HepG2 (cell line): ENCODE results near the gene PRR30. TPM values are rescaled to one million over a fixed set of nuclear protein-coding genes. Genes with fewer than 3 reads are reported as not detected.

ENCODE experiments used
- ATAC-seq: fragments of 200-7000 bp; cut with Tn5 transposase; 3 replicates; pipeline ENCODE4 v1.9.1; 2020; ENCODE audit warnings: mild to moderate bottlenecking, moderate library complexity
- Bru-seq: library from RNA; stranded (reverse); fragments of 400-500 nt; gene quantifications from one replicate; lab custom pipeline; 2021; lab: Mats Ljungman, UMichigan
- BruChase-seq, 2 experiments: library from RNA; stranded (reverse); fragments of 400-500 nt; gene quantifications; one replicate each; lab custom pipeline; 2021; lab: Mats Ljungman, UMichigan
- BruUV-seq: library from RNA; stranded (reverse); fragments of 400-500 nt; replicated peaks from 2 replicates; lab custom pipeline; 2021; lab: Mats Ljungman, UMichigan
- CTCF ChIA-PET: fragments of 300-600 bp; formaldehyde crosslinking; extraction: SDS; loops from one replicate; lab custom pipeline; 2021; ENCODE audit warnings: low total read pairs, inconsistent platforms, low intra/inter-chr PET ratio; lab: Yijun Ruan, JAX
- POLR2A ChIA-PET: fragments of 350-600 bp; sonication (Branson Sonifier 250); formaldehyde crosslinking; loops from one replicate; lab custom pipeline; 2020; ENCODE audit warnings: antibody characterized with exemption, inconsistent platforms; lab: Yijun Ruan, JAX
- DNase-seq: peaks from one replicate; pipeline ENCODE4 v3.0.0-alpha.2; 2015; ENCODE audit warnings: low spot score
- FAIRE-seq: peaks from 3 replicates; lab custom pipeline; 2011; peaks lifted over from hg19 to GRCh38; lab: Jason Lieb, UNC
- H2AFZ ChIP-seq: one replicate; pipeline ENCODE4 v1.6.1; 2011; ENCODE audit warnings: low read length, inconsistent platforms
- H3K27ac ChIP-seq: fragments of 300-600 bp; 3 replicates; pipeline ENCODE4 v1.8.0; 2011; ENCODE audit warnings: mixed run types, mild to moderate bottlenecking, mixed read lengths, low read length, inconsistent platforms; ENCODE audit not compliant: insufficient read depth; ENCODE audit errors: extremely low read length
- H3K27me3 ChIP-seq, 2 experiments: fragments of 200-600 bp in 1 of 2; 2 replicates in 1 of 2; 3 replicates in 1 of 2; pipeline versions ENCODE4 v1.6.0 to v1.8.0; 2011; ENCODE audit warnings: low read length in 2 of 2, mild to moderate bottlenecking in 2 of 2, moderate library complexity in 2 of 2, inconsistent platforms in 1 of 2; ENCODE audit not compliant: insufficient read depth in 2 of 2, control insufficient read depth in 1 of 2
- H3K36me3 ChIP-seq, 2 experiments: fragments of 200-600 bp in 1 of 2; replicated peaks in 1 of 2; 2 replicates in 1 of 2; 3 replicates in 1 of 2; pipeline versions ENCODE4 v1.5.1 to v1.8.0; 2011; ENCODE audit warnings: low read length in 2 of 2, inconsistent platforms in 1 of 2; ENCODE audit not compliant: insufficient read depth in 2 of 2, control insufficient read depth in 1 of 2
- H3K4me1 ChIP-seq: 2 replicates; pipeline ENCODE4 v1.5.1; 2012; ENCODE audit warnings: low read length, inconsistent platforms; ENCODE audit not compliant: insufficient read depth
- H3K4me2 ChIP-seq: 2 replicates; pipeline ENCODE4 v1.6.0; 2011; ENCODE audit warnings: low read depth, low read length, inconsistent platforms
- H3K4me3 ChIP-seq, 3 experiments: fragments of 200-600 bp in 1 of 3; sonication (generic), shearing (Covaris generic) in 1 of 3; replicated peaks in 1 of 3; 2 replicates each; pipeline ENCODE4 v1.5.1; 2011 to 2016; ENCODE audit warnings: low read length in 3 of 3, inconsistent platforms in 2 of 3, low read depth in 2 of 3, mild to moderate bottlenecking in 2 of 3, control low read depth in 1 of 3, mixed read lengths in 1 of 3; ENCODE audit not compliant: insufficient read depth in 1 of 3
- H3K79me2 ChIP-seq: one replicate; pipeline ENCODE4 v1.6.1; 2011; ENCODE audit warnings: low read length, inconsistent platforms; ENCODE audit not compliant: insufficient read depth
- H3K9ac ChIP-seq: 2 replicates; pipeline ENCODE4 v1.6.0; 2011; ENCODE audit warnings: mild to moderate bottlenecking, low read depth, low read length, inconsistent platforms; ENCODE audit not compliant: insufficient read depth
- H3K9me3 ChIP-seq: 2 replicates; pipeline ENCODE4 v1.5.1; 2012; ENCODE audit warnings: mild to moderate bottlenecking, low read length
- H4K20me1 ChIP-seq: 2 replicates; pipeline ENCODE4 v1.6.0; 2011; ENCODE audit warnings: inconsistent platforms, mild to moderate bottlenecking, low read length, moderate library complexity; ENCODE audit not compliant: insufficient read depth
- ARNT ChIP-seq: fragments of 450-650 bp; IDR thresholded peaks from 2 replicates; pipeline ENCODE4 v1.6.1; 2017
- CHD2 ChIP-seq: IDR thresholded peaks from 2 replicates; pipeline ENCODE4 v1.6.1; 2011; ENCODE audit warnings: low read depth, low read length, improper control_type of control experiment
- DMAP1 ChIP-seq: IDR thresholded peaks from 2 replicates; pipeline ENCODE4 v1.6.1; 2016
- FOXM1 ChIP-seq: sonication (generic); formaldehyde crosslinking; IDR thresholded peaks from 2 replicates; pipeline ENCODE4 v1.5.0; 2020; ENCODE audit warnings: missing genetic modification reagents
- HIVEP1 ChIP-seq: sonication (generic); formaldehyde crosslinking; IDR thresholded peaks from 2 replicates; pipeline ENCODE4 v1.4.0; 2020; ENCODE audit warnings: mild to moderate bottlenecking, missing genetic modification reagents
- JUNB ChIP-seq: sonication (generic); formaldehyde crosslinking; IDR thresholded peaks from 2 replicates; pipeline ENCODE4 v1.8.0; 2022; ENCODE audit warnings: missing genetic modification reagents, mild to moderate bottlenecking, borderline replicate concordance
- KAT8 ChIP-seq: IDR thresholded peaks from 2 replicates; pipeline ENCODE4 v1.6.1; 2016; ENCODE audit warnings: missing genetic modification reagents, missing compliant biosample characterization
- SETDB1 ChIP-seq: sonication (generic); formaldehyde crosslinking; IDR thresholded peaks from 2 replicates; pipeline ENCODE4 v1.5.1; 2020; ENCODE audit warnings: missing genetic modification reagents, mild to moderate bottlenecking, borderline replicate concordance
- TBX3 ChIP-seq: fragments of 450-650 bp; IDR thresholded peaks from 2 replicates; pipeline ENCODE4 v1.6.1; 2017; ENCODE audit warnings: antibody characterized with exemption, mild to moderate bottlenecking, inconsistent platforms, borderline replicate concordance
- THAP11 ChIP-seq: IDR thresholded peaks from 2 replicates; pipeline ENCODE4 v1.6.1; 2016; ENCODE audit warnings: missing biosample characterization, missing genetic modification reagents
- ZBTB1 ChIP-seq: sonication (generic); formaldehyde crosslinking; IDR thresholded peaks from 2 replicates; pipeline ENCODE4 v1.4.0; 2020; ENCODE audit warnings: missing genetic modification reagents, borderline replicate concordance
- ZNF124 ChIP-seq: sonication (generic); formaldehyde crosslinking; IDR thresholded peaks from 2 replicates; pipeline ENCODE4 v1.4.0; 2020; ENCODE audit warnings: missing genetic modification reagents
- ZNF136 ChIP-seq: sonication (generic); formaldehyde crosslinking; IDR thresholded peaks from 2 replicates; pipeline ENCODE4 v1.8.1; 2022; ENCODE audit warnings: low read depth, mild to moderate bottlenecking, moderate library complexity, missing genetic modification reagents
- ZNF275 ChIP-seq: sonication (generic); formaldehyde crosslinking; IDR thresholded peaks from 2 replicates; pipeline ENCODE4 v1.8.0; 2022; ENCODE audit warnings: missing genetic modification reagents, mild to moderate bottlenecking, inconsistent platforms, borderline replicate concordance
- ZNF557 ChIP-seq: sonication (generic); formaldehyde crosslinking; IDR thresholded peaks from 2 replicates; pipeline ENCODE4 v1.4.0; 2020; ENCODE audit warnings: missing genetic modification reagents
- ZNF562 ChIP-seq: sonication (generic); formaldehyde crosslinking; IDR thresholded peaks from 2 replicates; pipeline ENCODE4 v1.8.0; 2022; ENCODE audit warnings: missing genetic modification reagents, borderline replicate concordance
- ZNF891 ChIP-seq: sonication (generic); formaldehyde crosslinking; IDR thresholded peaks from 2 replicates; pipeline ENCODE4 v1.5.0; 2020; ENCODE audit warnings: mild to moderate bottlenecking, missing genetic modification reagents
- WGBS: methylation state at CpG from one replicate; pipeline ENCODE4 v1.1.6; 2017; ENCODE audit warnings: low lambda C conversion rate; 5-methylcytosine and 5-hydroxymethylcytosine counted together
- in situ Hi-C: cut with HindIII; loops from 2 replicates; pipeline ENCODE4 v1.10.0; 2017; ENCODE audit warnings: low pct_unique_long_range_greater_than_20kb; ENCODE audit not compliant: extremely low pct_ligation_motif_present
- intact Hi-C: fragments of 100-400 bp; cut with micrococcal nuclease; formaldehyde crosslinking; loops from one replicate; pipeline ENCODE4 v1.10.0; 2022; ENCODE audit not compliant: unreplicated experiment
- long read RNA-seq, 2 experiments: library from RNA in 1 of 2; library from polyadenylated mRNA in 1 of 2; stranded (forward) in 1 of 2; unstranded in 1 of 2; transcript quantifications; one replicate each; pipeline ENCODE4 v2.0.0, GENCODE V29; 2019 to 2022
- polyA minus RNA-seq, 3 experiments: library from RNA; depleted of rRNA, polyadenylated mRNA; stranded (reverse); fragments of >200 nt; gene quantifications; 2 replicates each; pipeline ENCODE4 v1.2.3, GENCODE V29; 2011; ENCODE audit warnings: low replicate concordance in 1 of 3
- polyA plus RNA-seq, 8 experiments: library from polyadenylated mRNA; depleted of rRNA in 3 of 8; stranded (reverse) in 7 of 8; unstranded in 1 of 8; fragments of >200 nt; fragmentation: Illumina TruSeq in 4 of 8; extraction: Trizol in 4 of 8; gene quantifications; 2 replicates each; pipeline versions ENCODE4 v1.2.1 to v1.2.3, GENCODE V29; 2011 to 2016; ENCODE audit warnings: low read depth in 4 of 8, missing spikeins in 1 of 8, mixed read lengths in 1 of 8; ENCODE audit not compliant: insufficient read depth in 1 of 8
- total RNA-seq, 5 experiments: library from RNA; depleted of rRNA; stranded (reverse); fragments of >200 nt; fragmentation: Illumina TruSeq; extraction: Trizol; gene quantifications; 2 replicates each; pipeline ENCODE4 v1.2.3, GENCODE V29; 2016; ENCODE audit warnings: low read depth in 1 of 5

PRR30 gene
- not detected in 2 replicates for total RNA-seq (2016; rRNA removed; fragmentation: Illumina TruSeq; extraction: Trizol)
- not detected in 2 replicates for total RNA-seq (2016; cell fraction: cytosol; rRNA removed; fragmentation: Illumina TruSeq; extraction: Trizol; ENCODE audit: low read depth)
- not detected in 2 replicates for total RNA-seq (2016; cell fraction: insoluble cytoplasmic fraction; rRNA removed; fragmentation: Illumina TruSeq; extraction: Trizol)
- not detected in 2 replicates for total RNA-seq (2016; cell fraction: membrane; rRNA removed; fragmentation: Illumina TruSeq; extraction: Trizol)
- not detected in 2 replicates for total RNA-seq (2016; cell fraction: nucleus; rRNA removed; fragmentation: Illumina TruSeq; extraction: Trizol)
- not detected in 2 replicates for polyA plus RNA-seq (2011; rRNA removed)
- polyA plus RNA-seq (2011; cell fraction: cytosol; rRNA removed) = not detected in 2 replicates
- polyA plus RNA-seq (2011; cell fraction: nucleus; rRNA removed) = not detected in 2 replicates
- not detected in 2 replicates for polyA plus RNA-seq (2012)
- polyA plus RNA-seq (2016; cell fraction: cytosol; fragmentation: Illumina TruSeq; extraction: Trizol; ENCODE audit: low read depth) = not detected in 2 replicates
- polyA plus RNA-seq (2016; cell fraction: insoluble cytoplasmic fraction; fragmentation: Illumina TruSeq; extraction: Trizol; ENCODE audit: low read depth) = not detected in 2 replicates
- not detected in 2 replicates for polyA plus RNA-seq (2016; cell fraction: membrane; fragmentation: Illumina TruSeq; extraction: Trizol; ENCODE audit: low read depth)
- polyA plus RNA-seq (2016; cell fraction: nucleus; fragmentation: Illumina TruSeq; extraction: Trizol; ENCODE audit: insufficient read depth, low read depth) = not detected in 2 replicates
- not detected in 2 replicates for polyA minus RNA-seq (2011; rRNA and poly(A)+ RNA removed; ENCODE audit: low replicate concordance)
- polyA minus RNA-seq (2011; cell fraction: cytosol; rRNA and poly(A)+ RNA removed) = not detected in 2 replicates
- polyA minus RNA-seq (2011; cell fraction: nucleus; rRNA and poly(A)+ RNA removed) = not detected in 2 replicates
- not detected for Bru-seq, nascent RNA
- not detected for BruChase-seq, experiment 1, labeled RNA remaining after a 6-hour chase
- not detected for BruChase-seq, experiment 2, labeled RNA remaining after a 2-hour chase
- long read RNA-seq, experiment 1 = 0 reads
- long read RNA-seq, experiment 2 = 0 reads

DNA sequence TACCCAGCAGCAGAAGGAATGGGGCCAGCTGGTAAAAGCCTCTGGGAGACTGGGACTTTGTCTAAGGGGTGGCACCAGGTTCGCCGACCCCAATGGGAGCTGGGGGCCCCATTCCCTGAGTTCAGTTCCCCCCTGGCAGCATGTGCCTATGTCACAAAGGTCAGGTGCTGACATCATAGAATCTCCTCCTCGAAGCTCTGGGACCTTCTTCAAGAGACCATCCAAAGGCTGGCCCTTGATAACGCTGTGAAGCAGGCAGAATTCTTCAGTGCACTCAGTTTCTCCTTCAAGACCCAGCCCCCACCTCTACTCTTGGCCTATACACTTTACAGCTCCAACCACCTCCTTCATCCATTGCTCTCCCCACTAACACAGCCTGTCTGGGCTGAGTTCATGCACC lies at the start of gene PRR30:
TSS of gene PRR30 (minus strand) at position 101 of the 400 bp plus-strand sequence. CDS start 1,081 bp downstream, outside the sequence.
- no peak within 1 kb of the TSS for H3K4me2 ChIP-seq
- POLR2A ChIA-PET = interaction anchor here (1.3 kb wide), 1 partner anchor 16 kb away, joined by 4 read pairs; the partner anchor contains the start of gene ABHD1
- intact Hi-C loops = no loop called here

More for the DNA sequence above, at the start of gene PRR30:
- Histone ChIP-seq H2AFZ (no peak within 1 kb of the TSS), H3K4me1 (peaks cover 28% of the 10 kb centered on the region), H3K9me3 (no peaks in the 10 kb centered on the region), H3K79me2 (peaks cover 1% of the 10 kb centered on the region), H3K36me3 (no peaks in the 10 kb centered on the region), H4K20me1 (no peaks in the 10 kb centered on the region), H3K27me3 (peaks cover 6 to 21% of the 10 kb centered on the region in 2 experiments; a peak in 3 of 5 replicates), H3K27ac (no peak within 1 kb of the TSS), H3K4me3 (no peak within 1 kb of the TSS), H3K9ac (no peak within 1 kb of the TSS)
- TF ChIP-seq TBX3 = no peak
- no peak for TF ChIP-seq ARNT
- no peak for TF ChIP-seq HIVEP1 (CRISPR knock-in tag)
- no peak for TF ChIP-seq ZNF557 (CRISPR knock-in tag)
- no peak for TF ChIP-seq ZBTB1 (CRISPR knock-in tag)
- no peak for TF ChIP-seq ZNF275
- no peak for TF ChIP-seq ZNF124 (CRISPR knock-in tag)
- no peak for TF ChIP-seq FOXM1 (CRISPR knock-in tag)
- no peak for TF ChIP-seq THAP11 (CRISPR knock-in tag)
- no peak for TF ChIP-seq SETDB1
- TF ChIP-seq ZNF891 (CRISPR knock-in tag) = no peak
- no peak for TF ChIP-seq ZNF562
- no peak for TF ChIP-seq CHD2
- no peak for TF ChIP-seq ZNF136 (CRISPR knock-in tag)
- TF ChIP-seq JUNB (CRISPR knock-in tag) = no peak
- TF ChIP-seq DMAP1 = no peak
- TF ChIP-seq KAT8 (CRISPR knock-in tag) = no peak
- BruUV-seq = no TSS peak
- no peak for DNase-seq
- WGBS = 27% methylated on average over 4 of the region's 4 CpGs
- CTCF ChIA-PET = no interaction called here
- in situ Hi-C loops = no loop called here
- FAIRE-seq = no peak
- no peak for ATAC-seq
